GM10847 (cell line): ENCODE measurements around the gene PLD1.

Source experiments
- POLR2A ChIP-seq: IDR thresholded peaks from 2 replicates; pipeline ENCODE4 v1.6.1; 2011; ENCODE audit not compliant: insufficient read length; ENCODE audit errors: extremely low read depth

Gene PLD1

GRCh38 chr3:171733561-171733960 is 76.7 kb downstream of the PLD1 start:
- no peak for TF ChIP-seq POLR2A

- no peak for TF ChIP-seq POLR2A
Measured at GRCh38 chr3:171732756-171733155, 77.5 kb downstream of the PLD1 start.

- TF ChIP-seq POLR2A = no peak
Measured at GRCh38 chr3:171731691-171732090, 78.6 kb downstream of the PLD1 start.

GRCh38 chr3:171729452-171730334 is 80.6 kb downstream of the PLD1 start:
- TF ChIP-seq POLR2A = no peak

GRCh38 chr3:171727288-171727687 is 83.0 kb downstream of the PLD1 start:
- TF ChIP-seq POLR2A = no peak

- TF ChIP-seq POLR2A = no peak
Measured at GRCh38 chr3:171718493-171719185, 91.6 kb downstream of the PLD1 start.

GRCh38 chr3:171715155-171715554 is 95.1 kb downstream of the PLD1 start:
- TF ChIP-seq POLR2A = no peak

- TF ChIP-seq POLR2A = no peak
Measured at GRCh38 chr3:171712171-171712938, 97.9 kb downstream of the PLD1 start.

- no peak for TF ChIP-seq POLR2A
Measured at GRCh38 chr3:171711461-171712170, 98.7 kb downstream of the PLD1 start.

GRCh38 chr3:171710359-171710758 is 99.9 kb downstream of the PLD1 start:
- TF ChIP-seq POLR2A = no peak

- TF ChIP-seq POLR2A = no peak
Measured at GRCh38 chr3:171704814-171705213, 105.5 kb downstream of the PLD1 start.

- TF ChIP-seq POLR2A = no peak
Measured at GRCh38 chr3:171704002-171704401, 106.3 kb downstream of the PLD1 start.

GRCh38 chr3:171703144-171703543 is 107.1 kb downstream of the PLD1 start:
- TF ChIP-seq POLR2A = no peak

- TF ChIP-seq POLR2A = no peak
Measured at GRCh38 chr3:171700653-171701052, 109.6 kb downstream of the PLD1 start.

- TF ChIP-seq POLR2A = no peak
Measured at GRCh38 chr3:171700157-171700556, 110.1 kb downstream of the PLD1 start.
